Mucosa of gallbladder (tissue), 1 donor: ENCODE results near the gene HDAC4. TPM values are rescaled to one million over a fixed set of nuclear protein-coding genes. Genes with fewer than 3 reads are reported as not detected.

ENCODE experiments used
- DNase-seq: peaks from one replicate; pipeline ENCODE4 v3.0.0-alpha.2; 2020; ENCODE audit warnings: low spot score
- total RNA-seq: library from RNA; stranded (reverse); gene quantifications from one replicate; pipeline ENCODE4 v1.2.1, GENCODE V29; 2021
- donor health status: DM: no; HTN: no; CAD: no.

The HDAC4 gene
- total RNA-seq, 1 donor from 2014 or later = 103 TPM

DNA sequence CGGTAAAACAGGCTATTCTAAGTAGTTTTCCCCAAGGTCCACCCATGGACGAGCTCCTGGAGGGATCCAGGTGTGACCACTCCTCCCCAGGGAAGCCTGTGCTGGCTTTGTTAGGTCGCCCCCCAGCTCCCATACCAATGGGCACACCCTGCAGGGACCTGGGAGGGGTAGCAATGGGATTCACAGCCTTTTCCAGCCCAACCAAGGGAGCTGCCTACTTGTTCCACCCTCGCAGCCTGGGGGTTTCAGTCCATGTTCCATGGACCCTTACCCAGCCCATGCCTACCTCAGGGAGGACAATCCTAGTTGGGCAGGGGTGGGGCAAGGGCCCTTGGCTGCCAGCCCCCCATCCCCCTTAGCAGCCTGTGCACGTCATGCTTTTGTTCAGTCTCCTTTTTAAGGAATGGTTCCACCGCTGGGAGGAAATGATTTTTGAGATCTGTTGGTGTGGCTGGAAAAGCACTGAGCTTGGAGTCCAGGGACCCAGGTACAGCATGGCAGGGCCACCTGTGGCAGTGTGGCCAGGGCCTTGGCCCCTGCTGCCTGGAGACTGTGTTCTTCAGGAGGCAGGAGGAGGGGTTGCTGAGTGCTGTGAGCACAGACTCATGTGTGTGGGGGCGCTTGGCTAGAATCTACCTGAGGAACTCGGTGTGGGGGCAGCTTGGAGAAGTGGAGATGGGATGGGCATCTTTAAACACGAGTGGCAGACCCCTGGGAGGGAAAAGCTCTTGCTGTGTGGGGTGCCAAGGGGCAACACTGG, 386.2 kb downstream of the HDAC4 start:
- no peak for DNase-seq

GRCh38 chr2:239013678-239013976, 387.2 kb downstream of the HDAC4 start:
- DNase-seq = no peak

GRCh38 chr2:239012936-239013677, 387.7 kb downstream of the HDAC4 start:
- DNase-seq = no peak

DNA sequence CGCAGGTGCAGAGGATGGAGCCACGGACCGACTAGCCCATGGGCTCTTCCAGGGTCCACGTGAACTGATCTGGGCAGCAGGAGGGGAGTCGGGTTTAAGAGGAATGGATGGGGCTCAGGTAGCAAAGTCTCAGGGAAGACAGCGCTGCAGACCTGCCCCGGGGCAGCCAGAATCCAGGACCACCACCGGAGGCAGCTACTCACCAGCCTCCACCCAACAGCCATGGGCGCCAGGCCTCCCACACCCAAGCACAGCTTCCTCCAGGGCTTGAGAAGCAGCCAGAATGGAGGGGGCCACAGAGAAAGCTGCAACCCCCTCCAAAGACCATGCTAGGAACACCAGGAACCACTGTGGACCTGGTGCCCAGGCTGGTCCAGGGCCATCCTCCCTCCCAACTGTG, 388.6 kb downstream of the HDAC4 start:
- no peak for DNase-seq

- no peak for DNase-seq
Measured at GRCh38 chr2:239009589-239009961, 391.2 kb downstream of the HDAC4 start.

DNA sequence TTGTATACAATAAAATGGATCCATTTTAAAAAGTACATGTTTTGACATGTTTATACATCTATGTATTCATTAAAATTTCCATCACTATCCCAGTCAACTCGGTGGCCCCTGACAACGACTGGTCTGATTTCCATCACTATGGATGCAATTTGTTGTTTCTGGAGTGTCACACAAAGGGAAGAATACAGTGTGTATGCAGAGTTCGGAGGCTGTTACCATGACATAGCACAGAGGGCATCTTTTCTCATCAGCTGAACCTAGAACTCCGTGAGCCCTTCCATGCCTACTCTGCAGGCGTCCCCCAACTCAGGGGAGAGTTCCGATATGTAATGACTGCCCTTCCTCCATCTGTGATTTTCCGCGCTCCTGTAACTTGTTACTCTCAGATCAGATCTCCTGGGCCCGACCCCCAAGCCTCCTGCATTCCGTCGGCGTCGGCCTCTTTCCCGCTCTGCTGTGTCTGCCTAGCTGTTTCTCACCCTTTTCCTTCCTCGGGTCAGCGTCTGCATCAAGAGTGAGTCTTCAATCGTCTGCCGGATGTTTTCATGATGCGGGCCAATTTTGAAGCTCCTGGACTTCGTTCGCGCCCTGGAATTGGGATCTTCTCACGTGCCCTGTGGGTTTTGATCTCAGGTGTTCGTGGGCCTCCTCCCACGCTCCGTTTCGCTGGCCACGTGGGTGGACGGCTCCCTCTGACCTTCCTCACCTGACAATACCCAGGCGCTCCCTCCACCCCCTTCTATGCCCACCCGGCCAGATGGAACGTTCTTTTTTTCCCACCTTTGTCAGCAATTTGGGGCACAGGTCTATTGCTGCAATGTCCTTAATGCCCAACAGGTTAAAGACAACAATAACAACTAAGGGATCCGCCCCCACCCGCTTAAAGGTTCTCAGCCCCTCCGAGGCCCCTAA, 391.9 kb downstream of the HDAC4 start:
- DNase-seq = no peak

DNA sequence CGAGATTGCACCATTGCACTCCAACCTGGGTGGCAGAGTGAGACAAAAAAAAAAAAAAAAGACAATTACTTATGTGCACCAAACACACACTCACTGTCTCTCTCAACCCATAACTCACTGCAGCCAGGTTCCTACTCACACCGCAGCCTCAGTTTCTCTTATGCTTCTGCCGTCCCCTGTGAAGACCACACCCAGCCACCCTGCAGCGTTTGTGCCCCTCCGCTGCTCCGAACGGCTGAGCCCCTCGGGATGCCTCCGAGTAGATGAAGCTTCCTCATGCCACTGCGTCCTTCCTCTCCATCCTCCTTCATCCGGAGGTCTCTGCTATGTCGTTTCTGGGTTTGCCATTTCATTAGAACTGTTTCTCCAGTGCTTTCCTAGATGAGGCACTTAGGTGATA, 392.8 kb downstream of the HDAC4 start:
- no peak for DNase-seq

GRCh38 chr2:239006622-239007285, 394.1 kb downstream of the HDAC4 start:
- DNase-seq = peak; percentile 27

DNA sequence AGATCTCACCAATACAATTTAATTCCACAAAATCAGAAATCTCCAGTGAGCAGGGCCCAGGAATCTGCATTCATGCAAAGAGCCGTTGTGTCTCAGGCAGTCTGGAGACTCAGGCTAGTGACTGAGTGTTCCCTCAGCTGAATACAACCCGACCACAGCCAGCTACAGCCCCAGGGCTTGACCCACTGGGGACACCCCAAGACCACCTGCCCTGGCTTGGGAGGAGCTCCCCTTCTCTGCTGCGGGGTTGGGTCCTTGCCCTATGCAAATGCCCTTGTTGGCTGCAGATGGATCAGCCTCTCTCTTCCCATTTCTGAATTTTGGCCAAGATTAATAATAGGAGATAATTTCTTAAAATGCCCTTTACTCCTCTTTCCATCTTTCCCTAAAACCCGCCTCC, 395.2 kb downstream of the HDAC4 start:
- no peak for DNase-seq

DNA sequence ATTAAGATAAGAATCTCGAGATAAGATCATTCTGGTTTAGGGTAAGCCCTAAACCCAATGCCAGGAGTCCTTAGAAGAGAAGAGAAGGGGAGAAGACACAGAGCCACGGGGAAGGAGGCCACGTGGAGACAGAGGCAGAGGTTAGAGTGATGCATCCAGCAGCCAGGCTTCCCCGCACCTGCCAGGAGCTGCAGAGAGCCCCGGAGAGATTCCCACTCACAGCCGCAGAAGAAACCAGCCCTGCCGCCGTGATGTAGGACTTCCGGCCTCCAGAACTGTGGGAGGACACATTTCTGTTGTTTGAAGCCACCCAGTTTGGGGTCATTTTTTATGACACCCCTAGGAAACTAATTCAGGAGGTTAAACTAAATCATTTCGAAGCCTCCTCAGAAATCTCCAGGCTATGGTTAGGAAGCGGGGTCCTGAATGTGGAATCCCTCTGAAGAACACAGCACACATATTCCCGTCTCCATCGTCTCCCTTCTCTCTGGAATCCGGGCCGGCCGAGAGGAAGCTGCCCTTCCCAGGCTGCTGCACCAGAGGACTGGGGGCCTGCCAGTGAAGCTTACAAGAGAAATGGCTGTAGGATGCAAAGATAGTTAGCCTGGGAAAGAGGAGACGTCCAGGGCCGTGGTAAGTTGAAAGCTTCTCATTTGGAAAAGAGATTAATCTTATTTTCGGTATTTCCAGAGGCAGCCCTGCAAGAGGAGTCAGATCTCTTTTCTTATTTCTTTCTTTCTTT, 396.4 kb downstream of the HDAC4 start:
- no peak for DNase-seq

GRCh38 chr2:239003624-239004273, 397.1 kb downstream of the HDAC4 start:
- no peak for DNase-seq

DNA sequence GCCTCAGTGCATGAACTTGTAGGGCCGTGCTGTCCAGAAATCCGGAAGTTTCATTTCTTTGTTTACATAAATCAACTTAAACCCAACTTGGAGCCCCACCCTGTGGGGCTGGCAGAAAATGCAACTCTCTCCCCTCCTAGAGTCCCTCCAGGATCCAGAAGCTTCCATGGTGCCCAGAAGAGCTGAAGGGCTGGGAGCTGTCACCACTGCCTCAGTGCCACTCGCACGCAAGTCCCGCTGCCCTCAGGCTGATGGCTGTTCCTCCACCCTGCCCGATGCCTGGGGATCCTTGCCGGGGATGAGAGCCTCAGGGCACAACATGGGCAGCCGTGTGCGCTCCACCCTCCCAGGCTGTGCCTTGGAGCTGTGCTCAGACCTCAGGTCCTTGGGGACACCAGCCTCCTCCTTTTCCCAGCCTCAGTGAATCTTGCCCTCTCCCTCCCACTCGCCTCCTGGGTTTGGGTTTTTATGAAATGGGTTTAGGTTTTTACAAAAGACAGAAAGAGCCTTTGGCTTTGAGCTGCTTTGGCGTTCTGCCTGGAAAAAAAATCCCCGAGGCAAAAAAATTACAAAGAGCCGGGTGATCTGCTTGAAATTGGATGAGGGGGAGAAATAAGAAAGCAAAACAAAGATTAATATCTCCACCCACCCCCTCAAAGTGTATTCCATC, 397.7 kb downstream of the HDAC4 start:
- DNase-seq = peak; percentile 23

DNA sequence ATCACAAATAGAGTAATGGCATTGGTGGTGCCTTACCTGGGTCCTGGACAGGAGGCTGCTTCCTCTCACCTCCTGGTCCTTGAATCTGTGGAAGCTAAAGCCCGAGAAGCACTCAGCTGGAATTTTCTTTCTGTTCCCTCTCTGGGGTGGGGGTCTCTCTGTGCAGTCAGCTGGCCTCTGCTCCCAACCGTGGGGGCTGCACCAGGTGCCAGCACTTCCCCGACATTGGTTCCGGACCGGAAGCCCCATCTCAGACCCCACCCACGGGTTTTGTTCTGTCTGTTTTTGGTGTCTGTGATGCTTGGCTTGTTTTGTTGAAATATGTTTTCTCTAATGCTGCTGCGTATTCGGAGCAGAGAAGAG, 398.2 kb downstream of the HDAC4 start:
- no peak for DNase-seq

- no peak for DNase-seq
Measured at GRCh38 chr2:239001794-239002193, 399.0 kb downstream of the HDAC4 start.

- no peak for DNase-seq
Measured at GRCh38 chr2:239000500-239001073, 400.2 kb downstream of the HDAC4 start.

- no peak for DNase-seq
Measured at GRCh38 chr2:239000089-239000488, 400.7 kb downstream of the HDAC4 start.

DNA sequence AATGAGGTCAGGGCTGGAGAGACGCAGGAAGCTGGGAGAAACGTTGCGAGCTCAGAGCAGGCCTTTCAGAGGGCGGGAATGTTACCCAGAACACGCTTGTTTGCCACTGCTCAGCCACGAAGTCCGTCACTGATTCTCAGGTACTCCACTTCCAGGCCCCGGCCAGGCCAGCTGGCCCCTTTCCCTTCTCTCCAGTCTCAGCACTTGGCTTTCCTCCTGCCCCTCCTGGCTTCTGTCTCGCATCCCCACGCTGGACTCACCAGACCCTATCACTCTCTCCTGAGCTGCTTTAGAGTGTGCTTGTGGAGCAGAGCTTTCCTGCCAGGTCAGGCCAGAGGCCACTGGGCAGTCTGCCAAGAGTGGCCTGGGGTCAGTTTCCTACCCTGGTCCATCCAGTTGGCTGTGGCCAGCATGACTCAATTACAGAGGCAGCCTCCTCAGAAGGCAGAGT, 401.5 kb downstream of the HDAC4 start:
- no peak for DNase-seq

DNA sequence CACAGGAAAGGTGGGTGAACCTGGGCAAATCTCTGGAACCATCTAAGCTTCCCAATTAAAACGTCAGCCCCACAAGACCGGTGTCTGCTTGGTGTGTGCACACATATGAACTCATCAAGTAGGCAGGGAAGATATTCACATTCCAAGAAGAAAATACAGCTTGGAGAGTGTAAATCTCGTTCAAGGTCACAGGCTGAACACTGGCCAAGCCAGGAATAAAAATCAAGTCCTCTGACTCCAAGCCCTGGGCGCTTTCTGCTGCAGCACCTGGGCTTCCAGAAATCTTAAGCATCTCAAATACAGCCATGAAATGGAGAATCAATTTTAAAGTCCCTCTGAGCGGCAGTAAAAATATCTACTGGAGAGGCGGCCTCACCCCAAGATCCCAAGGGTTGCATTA, 402.0 kb downstream of the HDAC4 start:
- DNase-seq = no peak
